GM10266 (cell line): Measurements from ENCODE around the gene CYSTM1.

Experiments used
- DNase-seq: peaks from one replicate; pipeline ENCODE4 v3.0.0; 2012; ENCODE audit errors: extremely low spot score
- CTCF ChIP-seq: IDR thresholded peaks from 2 replicates; pipeline ENCODE4 v1.5.1; 2012; ENCODE audit warnings: mild to moderate bottlenecking, low read depth; ENCODE audit not compliant: control insufficient read depth, insufficient read depth; ENCODE audit errors: missing control alignments

The CYSTM1 gene

GRCh38 chr5:140181002-140181483, 6.1 kb downstream of the CYSTM1 start:
- no peak for TF ChIP-seq CTCF
- no peak for DNase-seq

GRCh38 chr5:140181525-140181924, 6.5 kb downstream of the CYSTM1 start:
- no peak for TF ChIP-seq CTCF

GRCh38 chr5:140182075-140182711, 7.2 kb downstream of the CYSTM1 start:
- TF ChIP-seq CTCF: no peak
- DNase-seq: no peak

More at GRCh38 chr5:140181525-140181924, 6.5 kb downstream of the CYSTM1 start:
- no peak for DNase-seq

GRCh38 chr5:140182803-140183367, 7.9 kb downstream of the CYSTM1 start:
- DNase-seq: no peak
- no peak for TF ChIP-seq CTCF

GRCh38 chr5:140185409-140185808, 10.4 kb downstream of the CYSTM1 start:
- no peak for DNase-seq
- TF ChIP-seq CTCF: no peak

GRCh38 chr5:140186267-140186671, 11.3 kb downstream of the CYSTM1 start:
- no peak for DNase-seq
- no peak for TF ChIP-seq CTCF

GRCh38 chr5:140189253-140189652, 14.3 kb downstream of the CYSTM1 start:
- no peak for DNase-seq
- TF ChIP-seq CTCF: no peak
